Dermis blood vessel endothelial cell (primary cell): Measurements from ENCODE around the gene ITGA2. TPM values are rescaled to one million over a fixed set of nuclear protein-coding genes. Genes with fewer than 3 reads are reported as not detected.
A peak's percentile ranks its signal among the peaks of the same experiment; 100 is the strongest.

Experiments used
- DNase-seq: peaks from one replicate; pipeline ENCODE4 v3.0.0; 2010
- total RNA-seq: library from RNA; depleted of rRNA; stranded (reverse); fragments of >200 nt; gene quantifications from 2 replicates; pipeline ENCODE4 v1.2.3, GENCODE V29; 2014

Gene ITGA2
- total RNA-seq, 1 donor from 2014 or later = 44.9 TPM

DNA sequence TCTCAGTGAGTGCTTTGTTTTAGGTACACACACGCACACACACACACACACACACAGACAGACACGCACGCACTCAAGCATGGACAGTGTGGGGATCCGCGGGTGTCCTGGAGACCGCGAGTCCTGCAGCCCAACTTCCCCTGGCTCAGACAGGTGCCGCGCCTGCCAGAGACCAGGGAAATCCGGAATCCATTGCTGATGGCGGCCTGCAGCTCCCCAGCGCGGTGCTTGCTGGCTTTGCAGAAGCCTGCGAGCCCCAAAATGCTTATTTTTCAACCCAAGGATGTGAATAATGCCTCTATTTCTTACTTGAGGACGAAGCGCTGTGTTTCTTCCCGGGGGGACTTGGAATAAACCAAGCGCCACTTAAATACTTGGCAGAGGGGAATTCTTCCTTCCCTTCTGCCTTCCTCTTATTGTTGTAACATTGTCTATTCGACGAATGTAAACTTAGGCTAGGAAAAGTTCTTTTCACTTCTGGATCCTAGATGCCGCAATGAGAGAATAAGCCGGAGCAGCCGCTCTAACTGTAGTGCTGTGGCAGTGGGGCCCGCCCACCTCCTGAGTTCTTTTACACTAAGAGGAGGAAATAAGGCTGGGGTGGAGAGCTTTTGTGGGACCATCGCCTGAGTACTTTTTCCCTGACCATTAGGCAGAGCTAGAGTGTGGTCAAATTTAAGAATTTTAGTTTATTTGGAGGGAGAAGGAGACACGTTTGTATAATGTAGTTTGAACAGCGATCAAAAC is 802 bp downstream of the ITGA2 start:
- DNase-seq = peak; percentile 80

DNA sequence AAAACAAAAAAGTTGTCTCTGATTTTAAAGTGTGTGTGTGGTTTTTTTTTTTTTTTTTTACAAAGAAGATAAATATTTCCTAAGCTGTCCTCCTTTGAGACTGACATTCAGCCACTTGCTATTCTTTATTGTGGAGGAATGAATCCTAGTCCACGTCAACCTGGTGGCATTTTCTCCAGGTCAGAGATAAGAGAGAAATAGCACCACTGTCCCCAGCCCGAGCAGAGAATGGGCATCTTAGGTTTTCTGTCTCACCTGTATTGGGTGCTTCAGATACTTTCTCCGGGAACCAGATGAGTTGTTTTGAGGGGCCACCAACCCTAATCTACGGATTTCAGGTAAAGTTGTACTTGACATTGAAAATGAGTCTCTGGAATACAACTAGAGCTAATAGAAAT is 1.4 kb downstream of the ITGA2 start:
- DNase-seq = no peak

DNA sequence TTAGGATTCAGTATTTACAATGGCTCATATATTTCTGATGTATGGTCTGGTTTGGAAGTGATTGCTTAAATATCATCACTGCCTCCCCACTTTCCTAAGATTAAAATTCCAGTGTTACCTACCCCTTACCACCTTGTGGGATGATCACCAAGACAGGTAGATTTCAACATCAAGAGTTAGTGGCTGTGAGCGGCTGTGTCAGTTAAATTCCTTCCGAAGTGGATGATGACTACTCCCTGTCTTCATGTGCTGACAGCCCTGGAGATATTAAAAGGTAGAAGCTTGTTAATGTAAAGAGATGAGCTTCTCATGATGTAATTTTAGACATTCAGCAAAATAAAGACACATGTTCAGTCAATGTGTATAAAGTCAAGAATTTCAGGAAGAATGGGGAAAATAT is 4.2 kb downstream of the ITGA2 start:
- DNase-seq = no peak

DNA sequence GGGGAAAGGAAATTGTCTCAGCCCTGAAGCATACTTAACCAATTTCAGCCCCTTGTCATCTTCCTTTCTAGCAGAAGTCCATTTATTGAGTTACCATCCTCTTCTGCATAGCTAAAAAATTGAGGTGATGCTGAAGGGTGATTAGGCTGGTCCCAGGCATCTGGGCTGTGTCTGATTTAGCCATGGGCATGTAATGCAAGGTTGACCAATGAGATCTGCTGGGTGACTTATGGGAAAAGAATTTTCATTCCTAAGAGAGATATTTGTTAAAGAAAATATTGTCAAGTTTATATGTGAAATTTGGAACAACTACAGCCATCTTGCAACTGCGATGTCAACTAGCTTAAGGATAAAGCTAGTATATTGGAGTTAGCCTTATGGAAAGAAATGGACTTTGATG is 5.1 kb downstream of the ITGA2 start:
- no peak for DNase-seq

DNA sequence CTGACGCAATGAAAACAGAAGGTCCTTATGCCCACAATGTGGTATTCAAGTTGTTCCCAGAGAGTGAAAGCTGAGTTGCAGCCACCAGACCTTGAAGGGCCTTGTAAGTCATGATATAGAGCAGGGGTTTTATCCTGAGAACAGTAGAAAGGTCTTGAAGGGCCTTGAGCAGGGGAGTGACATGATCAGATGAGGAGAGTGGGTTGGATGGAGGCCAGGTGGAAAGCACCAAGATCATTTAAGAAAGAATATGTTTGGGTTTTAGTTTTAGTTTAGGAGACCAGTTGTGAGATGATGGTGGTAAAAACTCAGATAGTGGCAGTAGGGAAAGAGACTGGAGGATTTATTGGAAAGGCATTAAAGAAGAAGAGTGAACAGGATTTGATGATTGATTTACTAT is 5.9 kb downstream of the ITGA2 start:
- no peak for DNase-seq

DNA sequence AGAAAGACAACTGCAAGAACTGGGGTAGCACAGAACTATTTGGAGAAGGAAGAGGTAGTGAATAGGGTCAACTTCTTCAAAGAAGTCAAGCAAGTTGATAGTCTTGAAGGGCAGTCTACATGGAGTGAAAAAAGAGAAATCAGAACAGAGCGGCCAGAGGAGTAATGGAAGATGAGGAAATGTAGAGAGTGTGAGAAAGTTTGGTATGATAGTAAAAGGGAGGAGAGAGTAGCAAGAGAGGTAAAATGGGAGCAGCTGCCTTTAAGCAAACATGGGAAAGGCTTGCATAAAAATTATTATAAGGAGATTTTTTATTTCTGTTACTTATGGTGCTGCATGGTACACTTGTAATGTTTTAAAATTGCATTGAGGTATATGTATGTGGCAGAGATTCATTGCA is 6.8 kb downstream of the ITGA2 start:
- DNase-seq = no peak

DNA sequence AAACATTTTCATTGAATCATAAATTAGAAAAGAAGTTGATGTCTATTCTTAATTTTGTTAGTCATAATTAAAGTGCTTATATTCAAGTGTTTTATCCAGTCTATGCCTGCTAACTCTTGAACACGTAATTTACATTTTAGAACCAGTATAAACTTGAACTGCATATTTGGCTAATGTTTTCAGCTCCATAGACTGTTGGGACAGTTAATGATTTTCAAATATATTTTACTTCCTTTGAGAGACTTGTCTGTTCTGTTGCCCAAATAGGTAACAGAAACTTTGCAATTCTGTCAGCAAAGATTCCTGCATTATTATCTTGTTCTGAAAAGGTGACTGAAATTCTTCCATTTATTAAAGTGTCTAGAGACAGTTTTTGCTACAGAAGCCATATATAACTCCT is 7.8 kb downstream of the ITGA2 start:
- no peak for DNase-seq

DNA sequence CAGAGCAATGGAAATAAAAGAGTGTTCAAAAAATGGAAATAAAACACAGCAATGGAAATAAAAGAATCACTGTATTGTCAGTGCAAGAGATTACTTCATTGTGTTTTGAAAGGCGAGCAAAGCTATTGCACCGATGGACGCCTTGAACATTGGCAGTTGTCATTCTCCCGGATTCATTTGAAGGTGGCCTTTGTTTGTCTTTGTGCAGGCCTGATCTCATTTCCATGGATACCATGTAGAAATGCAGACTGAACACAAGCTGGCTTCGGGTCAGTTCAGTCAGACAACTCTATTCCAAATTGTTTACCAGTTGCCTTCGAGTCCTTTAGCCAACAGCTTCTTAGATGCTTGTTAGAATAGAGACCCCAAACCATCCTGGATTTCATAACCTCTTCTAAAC is 8.3 kb downstream of the ITGA2 start:
- peak; percentile 62 for DNase-seq

DNA sequence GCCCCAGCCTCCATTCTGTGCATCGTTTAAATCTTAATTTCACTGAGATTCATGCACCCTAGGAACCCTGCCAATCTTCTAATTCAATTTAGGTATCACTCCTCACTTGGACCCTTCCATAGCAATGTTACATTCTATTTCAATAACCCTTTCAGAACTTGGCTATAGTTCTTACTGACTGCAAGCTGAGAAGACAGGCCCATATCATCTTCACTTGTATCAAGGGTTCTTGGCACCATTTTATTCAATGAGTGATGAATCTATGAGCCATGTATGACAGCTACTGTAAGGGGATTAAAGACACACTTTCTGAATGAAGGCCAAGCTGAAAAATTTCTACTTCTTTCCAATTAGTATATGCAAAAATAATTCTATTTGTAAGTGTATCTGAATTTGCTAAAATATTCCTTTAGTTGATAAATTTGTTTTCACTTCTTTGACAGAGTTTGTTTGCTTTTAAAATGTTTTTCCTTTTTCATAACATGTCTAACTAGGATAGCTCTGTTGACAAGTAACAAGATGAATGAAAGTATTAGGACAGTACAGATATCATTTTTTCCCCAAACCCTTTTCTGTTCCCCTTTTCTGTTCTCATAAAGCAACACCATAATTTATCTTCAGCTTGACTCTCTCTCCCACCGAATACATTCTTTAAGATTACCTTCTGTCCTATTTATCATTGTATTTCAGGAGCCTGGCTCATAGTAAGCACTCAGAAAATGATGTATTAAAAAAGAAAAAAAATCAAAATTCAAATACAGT is 9.6 kb downstream of the ITGA2 start:
- no peak for DNase-seq

DNA sequence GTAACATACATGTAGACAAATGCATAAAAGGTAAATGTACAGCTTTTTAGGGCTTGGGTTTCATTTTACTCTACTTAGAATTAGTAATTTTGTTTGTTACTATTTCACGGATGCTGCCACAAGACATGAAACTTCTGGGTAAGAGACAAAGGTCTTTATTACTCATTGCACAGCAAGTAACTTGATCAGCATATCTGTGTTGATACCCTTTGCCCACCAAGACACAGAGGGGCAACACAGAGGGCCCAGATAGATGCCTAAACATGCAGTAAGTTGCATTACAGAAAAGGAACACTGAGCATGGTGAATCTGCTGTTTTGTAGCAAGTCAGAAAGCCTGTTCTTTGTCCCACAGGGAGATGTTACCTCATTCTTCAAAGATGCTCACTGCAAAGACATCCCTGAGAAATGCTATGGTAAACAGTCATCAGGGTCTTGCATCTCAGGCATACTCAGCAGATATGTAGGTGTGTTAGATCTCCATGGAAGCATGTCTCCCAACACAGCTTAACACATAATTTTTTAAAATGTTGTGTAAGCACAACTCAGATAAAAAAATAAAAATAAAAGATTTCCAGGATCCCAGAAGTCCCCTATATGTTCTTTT is 10.3 kb downstream of the ITGA2 start:
- DNase-seq = no peak

DNA sequence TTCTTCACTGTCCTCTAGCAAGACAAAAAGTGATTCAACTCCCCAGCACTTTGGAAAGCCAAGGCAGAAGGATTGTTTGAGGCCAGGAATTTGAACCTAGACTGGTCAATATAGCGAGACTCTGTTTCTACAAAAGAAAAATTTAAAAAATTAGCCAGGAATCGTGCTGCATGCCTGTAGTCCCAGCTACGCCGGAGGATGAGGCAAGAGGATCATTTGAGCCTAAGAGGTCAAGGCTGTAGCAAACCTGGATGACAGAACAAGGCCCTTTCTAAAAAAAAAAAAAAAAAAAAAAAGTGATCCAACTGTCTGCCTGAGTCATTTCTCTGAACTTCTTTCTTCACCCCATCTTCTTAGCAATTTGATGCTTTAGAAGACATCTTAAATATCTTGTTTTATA is 12.4 kb downstream of the ITGA2 start:
- DNase-seq = no peak

DNA sequence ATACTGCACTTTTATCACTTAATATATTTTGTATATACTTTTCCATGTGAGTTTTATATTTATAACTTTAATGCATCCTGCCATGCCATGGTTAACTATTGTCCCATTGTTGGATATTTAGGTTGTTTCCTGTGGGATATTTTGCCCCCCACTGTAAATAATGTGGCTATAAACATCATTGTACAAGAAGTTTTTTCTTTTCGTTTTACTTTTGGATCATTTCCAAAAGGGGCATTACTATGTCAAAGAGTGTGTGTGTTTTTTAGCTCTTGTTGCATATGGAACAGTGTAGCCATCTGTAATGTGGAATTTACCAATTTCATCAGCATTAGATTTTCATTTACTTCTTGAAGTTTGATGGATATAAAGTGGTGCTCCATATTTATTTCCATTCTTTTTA is 13.3 kb downstream of the ITGA2 start:
- peak; percentile 53 for DNase-seq

DNA sequence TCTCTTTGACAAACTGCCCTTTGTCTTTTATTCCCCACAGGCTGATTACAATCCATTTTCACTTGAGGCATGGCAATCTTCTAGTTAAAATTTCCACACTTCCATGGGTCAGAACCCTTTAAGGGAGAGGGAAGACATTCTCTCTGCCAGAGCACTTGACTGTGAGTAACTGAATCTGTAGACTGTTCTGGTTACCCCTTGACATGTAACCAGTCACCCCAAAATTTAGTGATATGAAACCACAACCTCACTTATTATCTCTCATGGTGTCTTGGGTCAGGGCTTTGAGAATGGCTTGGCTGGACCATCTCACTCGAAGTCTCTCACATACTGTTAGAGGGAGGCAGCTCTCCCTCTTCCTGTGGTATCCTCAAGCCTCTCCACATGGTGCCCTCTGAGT is 14.0 kb downstream of the ITGA2 start:
- no peak for DNase-seq

DNA sequence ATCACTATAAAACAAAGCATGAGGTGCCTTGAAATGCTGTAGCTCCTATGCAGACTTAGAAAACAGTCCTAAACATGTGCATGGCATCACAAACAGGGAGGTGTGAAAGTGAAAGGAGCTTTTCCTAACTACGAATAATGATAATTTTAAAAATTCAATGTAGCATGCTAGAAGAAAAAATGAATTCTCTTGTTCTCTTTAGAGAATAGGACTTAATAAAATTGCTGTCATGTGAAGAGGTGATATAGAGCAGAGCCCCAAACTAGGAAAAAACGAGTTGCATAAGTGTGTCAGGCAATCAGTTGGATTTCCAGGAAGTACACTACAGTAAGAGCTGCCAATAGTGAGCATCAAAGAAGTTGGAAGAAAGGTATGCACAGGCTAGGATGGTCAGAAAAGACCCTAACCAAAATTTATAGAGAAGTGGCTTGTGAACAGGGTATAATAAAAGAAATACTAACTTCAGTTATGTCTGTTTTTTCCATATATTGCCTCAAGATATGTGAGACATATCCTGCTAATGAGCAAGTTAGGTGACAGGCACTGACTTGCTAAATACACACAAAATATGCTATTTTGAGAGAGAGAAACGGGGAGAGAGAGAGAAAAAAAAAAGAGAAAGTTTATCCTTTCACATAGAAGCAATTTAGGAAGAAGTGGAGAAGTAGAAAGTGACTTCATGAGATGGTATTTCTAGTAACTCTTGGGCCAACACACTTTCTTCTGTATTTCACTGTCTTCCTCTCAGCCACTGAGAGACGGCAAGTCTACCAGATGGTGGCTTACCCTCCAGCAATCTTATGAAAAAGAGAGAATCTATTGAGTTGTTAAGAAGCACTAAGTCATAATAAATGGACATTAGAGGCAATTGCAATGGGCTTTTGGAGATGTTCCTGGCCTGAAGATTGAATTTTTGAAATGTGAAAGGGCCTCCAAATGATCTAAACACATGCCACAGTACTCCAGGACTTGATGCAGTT is 18.0 kb downstream of the ITGA2 start:
- no peak for DNase-seq

DNA sequence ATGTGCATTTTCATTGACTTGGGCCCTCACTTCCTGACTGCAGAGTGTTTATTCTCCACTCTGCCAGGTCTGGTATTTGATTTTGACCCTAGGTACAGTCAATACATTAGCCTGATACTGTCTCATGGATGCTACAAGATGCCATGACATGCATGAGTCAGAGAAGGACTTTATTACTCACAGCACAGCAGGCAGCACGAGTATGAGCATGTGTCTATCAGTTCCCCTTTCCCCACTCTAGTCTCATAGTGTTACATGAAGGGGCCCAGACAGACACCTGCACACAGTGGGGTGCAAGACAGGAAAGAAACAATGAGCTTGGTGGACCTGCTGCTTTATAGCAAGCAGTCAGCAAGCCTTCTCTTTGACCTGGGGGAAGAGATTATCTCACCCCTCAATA is 19.6 kb downstream of the ITGA2 start:
- peak; percentile 52 for DNase-seq

DNA sequence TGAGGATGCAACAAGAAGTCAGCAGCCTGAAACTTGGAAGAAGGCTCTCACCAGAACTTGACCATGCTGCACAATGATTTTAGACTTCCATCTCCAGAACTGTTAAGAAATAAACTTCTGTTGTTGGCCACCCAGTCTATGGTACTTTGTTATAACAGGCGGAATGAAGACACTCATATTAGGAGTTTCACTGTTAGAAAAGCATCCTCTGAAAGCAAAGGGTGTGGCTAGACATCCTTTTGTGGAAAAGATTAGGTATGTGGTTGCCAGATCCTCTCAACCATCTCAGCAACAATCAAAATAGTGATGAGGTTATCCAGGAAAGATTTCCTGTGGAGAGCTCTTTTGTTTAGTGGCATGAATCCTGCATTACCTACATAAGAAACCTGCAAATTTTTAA is 20.7 kb downstream of the ITGA2 start:
- no peak for DNase-seq

DNA sequence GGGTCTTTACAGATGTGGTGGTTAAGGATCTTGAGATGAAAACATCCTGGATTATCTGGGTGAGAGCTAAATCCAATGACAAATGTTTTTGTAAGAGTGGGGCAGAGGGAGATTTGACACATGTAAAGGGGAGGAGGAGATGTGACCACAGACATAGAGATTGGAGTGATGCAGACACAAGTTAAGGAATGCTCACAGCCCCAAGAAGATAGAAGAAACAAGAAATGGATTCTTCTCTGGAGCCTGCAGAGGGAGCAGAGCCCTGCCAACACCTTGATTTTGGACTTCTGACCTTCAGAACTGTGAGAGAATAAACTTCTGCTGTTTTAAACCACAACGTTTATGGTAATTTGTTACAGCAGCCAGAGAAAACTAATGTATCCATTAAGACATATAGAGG is 21.7 kb downstream of the ITGA2 start:
- DNase-seq = no peak

DNA sequence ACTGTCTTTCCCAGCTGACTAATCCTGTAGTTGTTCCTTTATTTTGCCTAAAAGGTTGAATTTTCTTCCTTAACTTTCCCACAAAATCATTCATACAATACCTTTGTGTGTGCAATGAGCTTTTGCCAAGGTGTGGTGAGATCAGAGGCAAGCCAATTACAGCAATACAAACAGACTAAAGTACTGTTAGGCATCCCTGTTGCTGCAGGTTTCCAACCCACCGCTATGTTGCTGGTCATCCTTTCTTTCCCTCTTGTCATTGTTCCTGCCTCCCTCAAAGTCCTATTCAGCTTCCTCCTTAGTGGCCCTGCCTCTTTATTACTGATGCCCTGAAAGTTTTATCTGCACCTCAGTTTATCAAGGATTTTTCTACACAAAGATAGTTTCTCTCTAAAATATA is 22.1 kb downstream of the ITGA2 start:
- no peak for DNase-seq

DNA sequence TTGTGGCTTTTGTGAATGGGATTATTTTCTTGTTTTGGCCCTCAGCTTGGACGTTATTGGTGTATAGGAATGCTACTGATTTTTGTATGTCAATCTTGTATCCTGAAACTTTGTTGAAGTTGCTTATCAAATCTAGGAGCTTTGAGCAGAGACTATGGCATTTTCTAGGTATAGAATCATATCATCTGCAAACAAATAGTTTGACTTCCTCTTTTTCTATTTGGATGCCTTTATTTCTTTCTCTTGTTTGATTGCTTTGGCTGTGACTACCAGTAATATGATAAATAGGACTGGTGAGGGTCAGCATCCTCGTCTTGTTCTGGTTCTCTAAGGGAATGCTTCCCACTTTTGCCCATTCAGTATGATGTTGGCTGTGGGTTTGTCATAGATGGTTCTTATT is 24.7 kb downstream of the ITGA2 start:
- DNase-seq = no peak

DNA sequence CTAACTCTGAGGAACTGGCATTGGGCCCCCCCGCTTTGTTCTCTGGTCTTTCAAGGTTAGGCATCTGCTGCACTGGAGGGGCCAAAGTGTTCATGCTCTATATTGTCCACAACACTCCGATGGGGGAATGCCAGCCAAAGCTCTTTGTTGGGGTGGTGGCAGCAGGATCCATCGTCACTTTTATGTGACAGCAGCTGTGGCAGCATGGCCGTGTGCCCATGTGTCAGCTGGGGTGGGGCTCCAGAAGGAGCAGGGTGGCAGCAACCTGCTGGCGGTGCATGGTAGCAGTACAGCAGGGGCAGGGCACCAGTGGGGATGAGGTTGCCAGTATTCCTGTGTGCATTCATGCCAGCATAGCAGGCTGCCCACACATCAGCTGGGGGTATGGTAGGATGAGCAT is 28.2 kb downstream of the ITGA2 start:
- DNase-seq = no peak

DNA sequence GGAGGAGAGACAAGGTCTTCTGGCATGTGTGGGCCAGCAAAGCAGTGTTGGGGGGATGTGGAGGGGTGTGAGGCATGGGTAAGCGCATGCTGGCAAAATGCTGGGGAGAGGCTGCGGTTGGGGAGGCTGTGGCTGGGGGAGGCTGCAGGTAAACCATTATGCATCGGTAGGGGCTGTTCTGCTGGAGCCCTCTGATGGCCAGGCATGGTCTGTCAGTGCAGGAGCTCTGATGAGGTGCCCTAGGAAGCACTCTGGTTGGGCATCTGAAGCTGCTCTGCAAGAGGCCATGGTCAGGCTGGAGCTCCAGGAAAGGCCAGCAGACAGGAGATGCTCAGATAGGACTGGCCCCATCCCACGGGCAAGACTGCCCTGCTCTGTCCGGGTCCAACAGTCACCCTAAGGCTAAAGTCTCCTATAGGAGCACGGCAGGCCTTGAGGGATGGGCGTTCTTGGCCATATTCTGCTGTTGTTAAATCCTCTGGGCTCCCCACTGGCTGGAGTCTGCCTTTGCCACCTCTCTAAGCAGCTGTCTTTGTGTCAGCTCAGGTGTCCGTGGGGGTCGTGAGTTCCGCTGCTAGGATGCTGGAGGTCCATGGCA is 28.7 kb downstream of the ITGA2 start:
- DNase-seq = no peak

DNA sequence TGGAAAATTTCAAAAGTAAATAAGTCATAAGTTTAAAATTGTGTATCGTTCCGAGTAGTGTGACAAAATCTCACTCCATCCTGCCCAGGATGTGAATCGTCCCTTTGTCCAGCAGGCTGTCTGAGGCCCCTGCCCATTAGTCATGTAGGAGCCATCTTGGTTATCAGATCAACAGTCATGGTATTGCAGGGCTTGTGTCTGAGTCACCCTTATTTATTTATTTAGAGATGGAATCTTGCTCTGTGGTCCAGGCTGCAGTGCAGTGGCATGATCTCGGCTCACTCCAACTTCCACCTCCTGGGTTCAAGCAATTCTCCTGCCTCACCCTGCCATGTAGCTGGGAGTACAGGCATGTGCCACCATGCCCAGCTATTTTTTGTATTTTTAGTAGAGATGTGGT is 30.2 kb downstream of the ITGA2 start:
- peak; percentile 61 for DNase-seq
